ENCODE data around the gene NEMP2.

GRCh38 chr2:190533968-190534309, 583 bp downstream of the NEMP2 start:
- no peak for TF ChIP-seq POLR2A (IDR thresholded peaks at IDR 0.05; ENCODE audit: low read depth, low read length)
- TF ChIP-seq POLR2AphosphoS5 (IDR thresholded peaks at IDR 0.05; ENCODE audit: low read depth, low read length) = no peak; the same call in 1 of the 2 replicates
